GM18498 (cell line): Measurements from ENCODE around the gene CEBPZ.
A peak's percentile ranks its signal among the peaks of the same experiment; 100 is the strongest.
"Not testable (repeated sequence)": the region's sequence is repeated elsewhere in the genome, so short reads cannot be mapped to it uniquely, and the experiment has no call there.

ENCODE experiments used
- ATAC-seq: cut with Tn5 transposase; IDR thresholded peaks from one replicate; pipeline ENCODE4 v1.9.1; 2021; ENCODE audit warnings: mild to moderate bottlenecking, moderate library complexity; ENCODE audit not compliant: unreplicated experiment

CEBPZ gene

GRCh38 chr2:37219046-37219445, 12.3 kb downstream of the CEBPZ start:
- no peak for ATAC-seq

- no peak for ATAC-seq
These were observed 16.1 kb downstream of the CEBPZ start for GRCh38 chr2:37215250-37215649.

- no peak for ATAC-seq
These were observed 19.5 kb downstream of the CEBPZ start for GRCh38 chr2:37211939-37212338.

GRCh38 chr2:37211212-37211611, 20.2 kb downstream of the CEBPZ start:
- no peak for ATAC-seq

- not testable (repeated sequence) for ATAC-seq
These were observed 24.6 kb downstream of the CEBPZ start for GRCh38 chr2:37206760-37207159.

GRCh38 chr2:37205689-37206341, 25.6 kb downstream of the CEBPZ start:
- ATAC-seq = no peak

- not testable (repeated sequence) for ATAC-seq
These were observed 26.2 kb downstream of the CEBPZ start for GRCh38 chr2:37205071-37205661.

- ATAC-seq = no peak
These were observed 27.7 kb downstream of the CEBPZ start for GRCh38 chr2:37203708-37204107.

- no peak for ATAC-seq
These were observed 29.6 kb downstream of the CEBPZ start for GRCh38 chr2:37201766-37202165.

- ATAC-seq = no peak
These were observed 30.2 kb downstream of the CEBPZ start for GRCh38 chr2:37201208-37201607.

- ATAC-seq = no peak
These were observed 32.7 kb downstream of the CEBPZ start for GRCh38 chr2:37198681-37199065.

- ATAC-seq = peak; percentile 76
These were observed 34.8 kb downstream of the CEBPZ start, which contains the start of gene CEBPZOS for GRCh38 chr2:37196320-37197195. Gene CEBPZOS, plus strand, starts transcription at chr2:37196496. Its CDS starts 3,209 bp downstream, at chr2:37199705.

GRCh38 chr2:37195862-37196319, 35.5 kb downstream of the CEBPZ start:
- not testable (repeated sequence) for ATAC-seq

- no peak for ATAC-seq
These were observed 38.8 kb downstream of the CEBPZ start for GRCh38 chr2:37192551-37192950.

GRCh38 chr2:37191747-37192146, 39.6 kb downstream of the CEBPZ start:
- ATAC-seq = no peak

GRCh38 chr2:37191253-37191652, 40.1 kb downstream of the CEBPZ start:
- no peak for ATAC-seq

GRCh38 chr2:37190290-37190689, 41.1 kb downstream of the CEBPZ start:
- no peak for ATAC-seq

- ATAC-seq = no peak
These were observed 41.8 kb downstream of the CEBPZ start for GRCh38 chr2:37189452-37190153.

GRCh38 chr2:37188570-37188969, 42.8 kb downstream of the CEBPZ start, which contains the start of gene SULT6B1:
Gene SULT6B1, minus strand, starts transcription at chr2:37188670. Its CDS starts 30 bp downstream, at chr2:37188640.
- ATAC-seq = no peak

GRCh38 chr2:37181726-37182684, 49.4 kb downstream of the CEBPZ start:
- no peak for ATAC-seq
